HG03558 (cell line): Measurements from ENCODE around the gene CFAP251.

Experiments
- ATAC-seq: cut with Tn5 transposase; IDR thresholded peaks from one replicate; pipeline ENCODE4 v1.9.1; 2021; ENCODE audit warnings: moderate number of reproducible peaks; ENCODE audit not compliant: unreplicated experiment; ENCODE audit errors: extremely low read depth

Gene CFAP251

DNA sequence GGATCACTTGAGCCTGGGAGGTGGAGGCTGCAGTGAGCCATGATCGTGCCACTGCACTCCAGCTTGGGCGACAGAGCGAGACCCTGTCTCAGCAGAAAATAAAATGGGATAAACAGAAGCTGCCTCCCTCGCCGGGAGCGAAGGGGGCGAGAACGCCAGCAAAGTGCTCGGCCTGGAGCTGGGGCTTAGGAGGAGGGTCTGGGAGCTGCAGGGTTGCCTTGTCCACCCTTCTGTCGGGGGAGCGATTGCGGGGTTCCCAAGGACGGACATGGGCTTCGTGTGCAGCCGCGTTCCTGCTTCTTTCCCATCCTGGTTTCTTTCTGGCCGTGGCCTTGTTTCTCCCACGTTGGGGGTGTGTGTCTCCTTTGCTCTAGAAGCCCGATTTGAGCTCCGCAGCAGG, 132.3 kb downstream of the CFAP251 start:
- ATAC-seq, result no peak

DNA sequence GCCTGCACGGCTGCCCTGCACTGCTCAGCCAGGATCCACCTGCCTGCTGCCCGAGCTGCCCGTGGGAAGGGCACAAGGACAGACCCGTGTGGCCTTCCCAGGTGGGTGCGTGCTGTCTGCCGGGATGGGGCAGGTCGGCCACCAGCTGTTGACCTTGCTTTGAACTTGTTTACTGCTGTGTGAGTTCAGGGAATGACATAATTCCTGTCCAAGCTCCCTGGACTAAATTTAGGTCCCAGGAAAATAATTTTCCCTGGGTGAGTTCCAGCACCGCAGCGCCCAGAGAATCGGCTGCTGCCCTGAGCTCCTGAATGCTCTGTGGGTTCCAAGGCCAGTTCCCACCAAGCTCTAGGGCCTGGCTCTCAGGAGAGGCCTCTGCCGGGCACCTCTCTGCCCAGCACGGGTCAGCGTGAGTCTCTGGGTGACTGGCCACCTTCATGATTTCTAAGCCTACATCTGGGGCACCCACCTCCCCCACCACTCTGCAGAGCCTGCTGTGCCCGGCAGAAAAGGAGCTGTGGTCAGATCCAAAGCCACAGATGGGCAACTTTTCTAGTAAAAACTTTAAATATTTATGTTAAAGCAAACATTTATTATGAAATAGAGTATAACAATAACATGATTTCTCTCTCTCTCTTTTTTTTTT, 133.0 kb downstream of the CFAP251 start:
- no peak for ATAC-seq

DNA sequence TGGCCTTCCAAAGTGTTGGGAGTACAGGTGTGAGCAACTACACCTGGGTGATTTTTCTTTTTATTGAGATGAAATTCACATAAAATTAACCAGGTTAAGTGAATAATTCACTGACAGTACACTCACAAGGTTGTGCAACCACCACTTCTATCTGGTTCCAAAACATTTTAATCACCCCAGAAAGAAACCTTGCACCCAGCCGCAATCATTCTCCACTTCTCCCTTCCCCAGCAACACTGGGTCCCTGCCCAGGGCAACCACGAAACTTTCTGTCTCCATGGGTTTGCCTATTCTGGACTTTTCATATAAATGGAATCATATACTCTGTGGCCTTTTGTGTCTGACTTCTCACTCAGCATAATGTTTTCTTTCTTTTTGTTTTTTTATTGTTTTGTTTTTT, 133.9 kb downstream of the CFAP251 start:
- no peak for ATAC-seq
